ENCODE measurements around the gene ACP1. TPM values are rescaled to one million over a fixed set of nuclear protein-coding genes. Genes with fewer than 3 reads are reported as not detected.

The ACP1 gene
- total and polyA plus RNA-seq, 10 of the 15 experiments (the other 5 are each of a cell fraction or from before 2014, with no cell fraction given) = 120 to 468 (median 175) TPM

- SMC1A ChIA-PET (ENCODE audit: uncharacterized antibody, unreplicated experiment) = interaction anchor here (1.2 to 1.9 kb wide), 3 partner anchors 10 to 22 kb away, joined by 3 to 5 read pairs (median 3); no protein-coding TSS in a partner anchor
- TF ChIP-seq SMC3 (IDR thresholded peaks at IDR 0.05; ENCODE audit: borderline replicate concordance, low read length) = no peak
- TF ChIP-seq RCOR1 (conservative IDR thresholded peaks at IDR 0.05; ENCODE audit: low read depth, low read length) = no peak
- TF ChIP-seq NR2F1 (conservative IDR thresholded peaks at IDR 0.05) = no peak
- TF ChIP-seq SP1 (IDR thresholded peaks at IDR 0.05; ENCODE audit: low read depth, low read length) = no peak
- no peak for TF ChIP-seq GATAD2B (conservative IDR thresholded peaks at IDR 0.05; ENCODE audit: low read depth)
- no peak for TF ChIP-seq EED (IDR thresholded peaks at IDR 0.05; ENCODE audit: low read depth)
- Histone ChIP-seq H3K27me3 (replicated peaks in 1 of 2; ENCODE audit: control insufficient read depth in 2 of 2, insufficient read depth in 2 of 2, low read length in 1 of 2) (no peaks in the 10 kb centered on the region), H3K4me2 (ENCODE audit: control insufficient read depth, insufficient read depth) (peak overlapping the region; percentile 43; the same call in 1 of the 2 replicates), H3K4me1 (ENCODE audit: control insufficient read depth, insufficient read depth, low read length) (no peaks in the 10 kb centered on the region; the same call in 1 of the 2 replicates), H3K9ac (ENCODE audit: control insufficient read depth, insufficient read depth, low read length) (no peak overlapping the region), H3K4me3 (no peak overlapping the region; the same call in 1 of the 2 replicates), H3K36me3 (ENCODE audit: control insufficient read depth in 2 of 2, insufficient read depth in 2 of 2, low read length in 1 of 2) (peaks cover 2% of the 10 kb centered on the region in 2 experiments; a peak in 2 of 4 replicates), H3K27ac (ENCODE audit: control insufficient read depth, insufficient read depth) (no peak overlapping the region), H4K20me1 (ENCODE audit: control insufficient read depth, insufficient read depth) (peaks cover 4% of the 10 kb centered on the region; the same call in 1 of the 2 replicates), H3K79me2 (ENCODE audit: control insufficient read depth, insufficient read depth, low read length) (peaks cover 71% of the 10 kb centered on the region), H2AFZ (ENCODE audit: control insufficient read depth, low read depth, low read length) (no peak overlapping the region), H3K9me3 (replicated peaks; ENCODE audit: control insufficient read depth, insufficient read depth, low read length) (no peaks in the 10 kb centered on the region)
- BruUV-seq (replicated peaks) = no TSS peak
- FAIRE-seq (no peak), DNase-seq (ENCODE audit: low read depth, low spot score) (no peak), ATAC-seq (no peak)
- RAD21 ChIA-PET (ENCODE audit: unreplicated experiment) = no interaction called here
- in situ Hi-C loops (cut with MboI) = loop anchor here (5.0 kb wide), 1 partner anchor 409 kb away; the partner anchor contains the start of gene TMEM18
- POLR2A ChIA-PET = no interaction called here
- intact Hi-C loops (cut with micrococcal nuclease; ENCODE audit: unreplicated experiment) = no loop called here
- CTCF ChIA-PET = interaction anchor here (1.0 to 1.1 kb wide), 2 partner anchors 22 kb away, joined by 3 read pairs; no protein-coding TSS in a partner anchor
Observed at GRCh38 chr2:268323-268722, 3.6 kb downstream of the ACP1 start.

DNA sequence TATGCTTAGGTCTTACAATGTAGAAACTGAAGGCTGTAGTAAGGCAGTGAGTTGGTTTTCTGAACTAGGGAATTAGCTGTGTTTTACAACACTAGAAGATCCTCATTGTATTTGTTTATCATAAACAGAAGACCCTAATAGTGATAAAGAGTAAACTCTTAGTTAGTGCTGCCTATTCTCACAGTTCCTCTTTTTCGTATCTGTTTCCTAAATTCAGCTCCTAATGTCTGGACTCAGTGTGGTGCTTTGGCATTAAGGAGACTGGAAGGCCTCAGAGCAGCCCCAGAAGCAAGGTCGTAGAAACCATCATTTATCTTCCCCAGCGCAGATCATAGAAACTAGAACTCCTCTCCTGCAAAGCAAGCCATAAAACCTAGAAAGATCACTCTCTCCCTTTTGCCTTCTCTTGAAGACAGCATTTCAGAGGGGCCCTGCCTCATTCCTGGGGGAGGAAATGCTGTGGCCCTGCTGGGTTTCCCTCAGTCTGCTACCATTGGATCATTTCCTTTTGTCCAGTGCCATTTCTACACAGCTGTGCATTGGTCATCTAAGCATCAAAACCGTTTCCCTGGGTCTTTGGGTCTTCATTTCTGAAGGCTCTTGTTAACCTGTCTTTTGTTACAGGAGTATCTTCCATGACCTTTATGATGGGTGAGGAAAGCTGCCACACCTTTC, 4.7 kb downstream of the ACP1 start:
- H3K27me3 ChIP-seq (replicated peaks in 1 of 2; ENCODE audit: control insufficient read depth in 2 of 2, insufficient read depth in 2 of 2, low read length in 1 of 2) = no peaks in the 10 kb centered on the region
- H3K9me3 ChIP-seq (replicated peaks; ENCODE audit: control insufficient read depth, insufficient read depth, low read length) = no peaks in the 10 kb centered on the region
- intact Hi-C loops (cut with micrococcal nuclease; ENCODE audit: unreplicated experiment) (no loop called here), in situ Hi-C loops (cut with MboI) (loop anchor here (5.0 kb wide), 1 partner anchor 408 kb away; the partner anchor contains the start of gene TMEM18)
- ChIA-PET RAD21 (ENCODE audit: unreplicated experiment) (no interaction called here), CTCF (interaction anchor here (1.1 kb wide), 1 partner anchor 23 kb away, joined by 3 read pairs; no protein-coding TSS in a partner anchor), POLR2A (no interaction called here), SMC1A (ENCODE audit: uncharacterized antibody, unreplicated experiment) (interaction anchor here (1.3 kb wide), 1 partner anchor 23 kb away, joined by 3 read pairs; no protein-coding TSS in a partner anchor)
- H3K9ac ChIP-seq (ENCODE audit: control insufficient read depth, insufficient read depth, low read length) = no peak overlapping the region
- peaks cover 72% of the 10 kb centered on the region for H3K79me2 ChIP-seq (ENCODE audit: control insufficient read depth, insufficient read depth, low read length)
- H4K20me1 ChIP-seq (ENCODE audit: control insufficient read depth, insufficient read depth) = peaks cover 4% of the 10 kb centered on the region; the same call in 1 of the 2 replicates
- WGBS (ENCODE audit: insufficient coverage, insufficient replicate concordance, low lambda C conversion rate, missing lambda C conversion rate) = 40% methylated on average over 4 of the region's 4 CpGs
- no TSS peak for BruUV-seq (replicated peaks)
- no peak overlapping the region for H3K4me3 ChIP-seq
- FAIRE-seq = peak; percentile 78
- ATAC-seq = no peak
- H3K4me2 ChIP-seq (ENCODE audit: control insufficient read depth, insufficient read depth) = peak overlapping the region; percentile 35
- TF ChIP-seq SPI1 (IDR thresholded peaks at IDR 0.05; ENCODE audit: borderline replicate concordance, insufficient read depth, low read depth, low read length) = peak; percentile 82
- no peak for TF ChIP-seq SUZ12 (IDR thresholded peaks at IDR 0.05; ENCODE audit: unreplicated experiment)
- no peak for DNase-seq (ENCODE audit: low read depth, low spot score)
- peaks cover 1% of the 10 kb centered on the region for H3K4me1 ChIP-seq (ENCODE audit: control insufficient read depth, insufficient read depth, low read length)
- H2AFZ ChIP-seq (ENCODE audit: control insufficient read depth, low read depth, low read length) = no peak overlapping the region
- no peak overlapping the region for H3K27ac ChIP-seq (ENCODE audit: control insufficient read depth, insufficient read depth)
- peaks cover 4 to 8% of the 10 kb centered on the region in 2 experiments for H3K36me3 ChIP-seq (ENCODE audit: control insufficient read depth in 2 of 2, insufficient read depth in 2 of 2, low read length in 1 of 2)
